HCT116 (cell line): ENCODE data around the gene EYA2.

ENCODE experiments used
- CEBPB ChIP-seq: IDR thresholded peaks from 2 replicates; pipeline ENCODE4 v1.6.1; 2012; ENCODE audit warnings: low read depth
- EZH2 ChIP-seq: fragments of 200-600 bp; sonication (generic); IDR thresholded peaks from 2 replicates; pipeline ENCODE4 v1.6.1; 2017; ENCODE audit warnings: antibody characterized with exemption, mixed run types
- POLR2A ChIP-seq: IDR thresholded peaks from 2 replicates; pipeline ENCODE4 v1.7.0; 2011; ENCODE audit warnings: borderline replicate concordance; ENCODE audit not compliant: insufficient read depth, insufficient read length; ENCODE audit errors: extremely low read depth
- POLR2AphosphoS5 ChIP-seq: IDR thresholded peaks from 2 replicates; pipeline ENCODE4 v1.6.1; 2011; ENCODE audit warnings: mild to moderate bottlenecking, low read depth, low read length, moderate library complexity
- SP1 ChIP-seq: IDR thresholded peaks from 2 replicates; pipeline ENCODE4 v1.6.1; 2012; ENCODE audit warnings: low read depth
- TCF7L2 ChIP-seq: IDR thresholded peaks from 2 replicates; pipeline ENCODE4 v1.7.0; 2011; ENCODE audit warnings: borderline replicate concordance, inconsistent platforms; ENCODE audit not compliant: insufficient read depth, insufficient read length; ENCODE audit errors: extremely low read depth
- ZFX ChIP-seq: fragments of 450-650 bp; IDR thresholded peaks from 2 replicates; pipeline ENCODE4 v1.6.1; 2017
- TF ChIP-seq, protein P1 (sequence below), 3 experiments: fragments of 200-600 bp in 1 of 3; sonication (generic) in 1 of 3; IDR thresholded peaks in 2 of 3; conservative IDR thresholded peaks in 1 of 3; 2 replicates each; pipeline ENCODE4 v1.5.1; 2012 to 2017; ENCODE audit warnings: low read depth in 2 of 3, low read length in 2 of 3, antibody characterized with exemption in 1 of 3, borderline replicate concordance in 1 of 3, control low read depth in 1 of 3, mild to moderate bottlenecking in 1 of 3, mixed read lengths in 1 of 3, mixed run types in 1 of 3, moderate library complexity in 1 of 3; ENCODE audit not compliant: insufficient read depth in 1 of 3
- TF ChIP-seq, protein P2 (sequence below): IDR thresholded peaks from 2 replicates; pipeline ENCODE4 v1.6.1; 2012; ENCODE audit warnings: low read depth

DNA sequence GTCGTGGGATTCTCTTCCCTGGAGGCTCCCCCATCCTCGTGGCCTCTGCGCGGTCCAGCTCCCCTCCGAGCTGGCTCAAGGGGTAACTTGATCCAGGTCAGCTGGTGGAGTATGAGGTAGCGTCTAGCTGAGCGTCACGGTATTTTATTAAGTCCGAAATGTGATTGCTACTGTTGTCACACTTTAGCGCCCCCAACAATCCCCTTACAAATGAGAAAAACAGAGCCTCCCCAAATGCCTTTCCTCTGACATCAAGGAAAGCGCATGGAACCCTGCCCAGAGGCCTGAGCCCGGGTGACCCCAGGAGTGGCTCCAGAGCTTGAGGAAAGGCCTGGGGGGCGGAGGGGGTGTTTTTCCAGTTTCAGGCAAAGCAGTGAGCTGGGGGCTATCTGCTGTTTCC is 269.5 kb downstream of the EYA2 start:
- TF ChIP-seq, protein P1, sequence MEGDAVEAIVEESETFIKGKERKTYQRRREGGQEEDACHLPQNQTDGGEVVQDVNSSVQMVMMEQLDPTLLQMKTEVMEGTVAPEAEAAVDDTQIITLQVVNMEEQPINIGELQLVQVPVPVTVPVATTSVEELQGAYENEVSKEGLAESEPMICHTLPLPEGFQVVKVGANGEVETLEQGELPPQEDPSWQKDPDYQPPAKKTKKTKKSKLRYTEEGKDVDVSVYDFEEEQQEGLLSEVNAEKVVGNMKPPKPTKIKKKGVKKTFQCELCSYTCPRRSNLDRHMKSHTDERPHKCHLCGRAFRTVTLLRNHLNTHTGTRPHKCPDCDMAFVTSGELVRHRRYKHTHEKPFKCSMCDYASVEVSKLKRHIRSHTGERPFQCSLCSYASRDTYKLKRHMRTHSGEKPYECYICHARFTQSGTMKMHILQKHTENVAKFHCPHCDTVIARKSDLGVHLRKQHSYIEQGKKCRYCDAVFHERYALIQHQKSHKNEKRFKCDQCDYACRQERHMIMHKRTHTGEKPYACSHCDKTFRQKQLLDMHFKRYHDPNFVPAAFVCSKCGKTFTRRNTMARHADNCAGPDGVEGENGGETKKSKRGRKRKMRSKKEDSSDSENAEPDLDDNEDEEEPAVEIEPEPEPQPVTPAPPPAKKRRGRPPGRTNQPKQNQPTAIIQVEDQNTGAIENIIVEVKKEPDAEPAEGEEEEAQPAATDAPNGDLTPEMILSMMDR (IDR thresholded peaks at IDR 0.05 in 2 of 3, conservative IDR thresholded peaks at IDR 0.05 in 1 of 3; ENCODE audit: borderline replicate concordance in 1 of 3, insufficient read depth in 1 of 3, low read depth in 2 of 3, low read length in 2 of 3): no peak
- TF ChIP-seq POLR2A: no peak
- TF ChIP-seq POLR2AphosphoS5: no peak
- TF ChIP-seq CEBPB: no peak
- TF ChIP-seq EZH2: no peak
- TF ChIP-seq, protein P2, sequence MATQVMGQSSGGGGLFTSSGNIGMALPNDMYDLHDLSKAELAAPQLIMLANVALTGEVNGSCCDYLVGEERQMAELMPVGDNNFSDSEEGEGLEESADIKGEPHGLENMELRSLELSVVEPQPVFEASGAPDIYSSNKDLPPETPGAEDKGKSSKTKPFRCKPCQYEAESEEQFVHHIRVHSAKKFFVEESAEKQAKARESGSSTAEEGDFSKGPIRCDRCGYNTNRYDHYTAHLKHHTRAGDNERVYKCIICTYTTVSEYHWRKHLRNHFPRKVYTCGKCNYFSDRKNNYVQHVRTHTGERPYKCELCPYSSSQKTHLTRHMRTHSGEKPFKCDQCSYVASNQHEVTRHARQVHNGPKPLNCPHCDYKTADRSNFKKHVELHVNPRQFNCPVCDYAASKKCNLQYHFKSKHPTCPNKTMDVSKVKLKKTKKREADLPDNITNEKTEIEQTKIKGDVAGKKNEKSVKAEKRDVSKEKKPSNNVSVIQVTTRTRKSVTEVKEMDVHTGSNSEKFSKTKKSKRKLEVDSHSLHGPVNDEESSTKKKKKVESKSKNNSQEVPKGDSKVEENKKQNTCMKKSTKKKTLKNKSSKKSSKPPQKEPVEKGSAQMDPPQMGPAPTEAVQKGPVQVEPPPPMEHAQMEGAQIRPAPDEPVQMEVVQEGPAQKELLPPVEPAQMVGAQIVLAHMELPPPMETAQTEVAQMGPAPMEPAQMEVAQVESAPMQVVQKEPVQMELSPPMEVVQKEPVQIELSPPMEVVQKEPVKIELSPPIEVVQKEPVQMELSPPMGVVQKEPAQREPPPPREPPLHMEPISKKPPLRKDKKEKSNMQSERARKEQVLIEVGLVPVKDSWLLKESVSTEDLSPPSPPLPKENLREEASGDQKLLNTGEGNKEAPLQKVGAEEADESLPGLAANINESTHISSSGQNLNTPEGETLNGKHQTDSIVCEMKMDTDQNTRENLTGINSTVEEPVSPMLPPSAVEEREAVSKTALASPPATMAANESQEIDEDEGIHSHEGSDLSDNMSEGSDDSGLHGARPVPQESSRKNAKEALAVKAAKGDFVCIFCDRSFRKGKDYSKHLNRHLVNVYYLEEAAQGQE: no peak
- TF ChIP-seq TCF7L2: no peak
- TF ChIP-seq SP1: no peak
- TF ChIP-seq ZFX: no peak
